Activated gamma-delta T cell (primary cell): ENCODE results near the gene SUGCT.

Experiments
- DNase-seq: peaks from one replicate; lab custom pipeline; 2025; lab: John Stamatoyannopoulos, UW

SUGCT gene

GRCh38 chr7:40471891-40472290, 337.1 kb downstream of the SUGCT start:
- no peak for DNase-seq

GRCh38 chr7:40474790-40475680, 340.2 kb downstream of the SUGCT start:
- no peak for DNase-seq

- DNase-seq = no peak
Measured at GRCh38 chr7:40475681-40475982, 340.8 kb downstream of the SUGCT start.

- no peak for DNase-seq
Measured at GRCh38 chr7:40477094-40477493, 342.3 kb downstream of the SUGCT start.

- no peak for DNase-seq
Measured at GRCh38 chr7:40482845-40483244, 348.0 kb downstream of the SUGCT start.

GRCh38 chr7:40483630-40484029, 348.8 kb downstream of the SUGCT start:
- DNase-seq = no peak

- DNase-seq = no peak
Measured at GRCh38 chr7:40489844-40490602, 355.2 kb downstream of the SUGCT start.

- DNase-seq = no peak
Measured at GRCh38 chr7:40490603-40490924, 355.8 kb downstream of the SUGCT start.

- no peak for DNase-seq
Measured at GRCh38 chr7:40492946-40493345, 358.1 kb downstream of the SUGCT start.

GRCh38 chr7:40493609-40494051, 358.8 kb downstream of the SUGCT start:
- no peak for DNase-seq

GRCh38 chr7:40498924-40499510, 364.2 kb downstream of the SUGCT start:
- DNase-seq = no peak

- no peak for DNase-seq
Measured at GRCh38 chr7:40499718-40500117, 364.9 kb downstream of the SUGCT start.

- no peak for DNase-seq
Measured at GRCh38 chr7:40500219-40500618, 365.4 kb downstream of the SUGCT start.

GRCh38 chr7:40502359-40502758, 367.6 kb downstream of the SUGCT start:
- no peak for DNase-seq

GRCh38 chr7:40506158-40506557, 371.4 kb downstream of the SUGCT start:
- DNase-seq = no peak

- DNase-seq = no peak
Measured at GRCh38 chr7:40507166-40507565, 372.4 kb downstream of the SUGCT start.

- no peak for DNase-seq
Measured at GRCh38 chr7:40509287-40509996, 374.6 kb downstream of the SUGCT start.

GRCh38 chr7:40516376-40516775, 381.6 kb downstream of the SUGCT start:
- DNase-seq = no peak

GRCh38 chr7:40519009-40519408, 384.2 kb downstream of the SUGCT start:
- no peak for DNase-seq

GRCh38 chr7:40520986-40521738, 386.4 kb downstream of the SUGCT start:
- DNase-seq = no peak

GRCh38 chr7:40525764-40526163, 391.0 kb downstream of the SUGCT start:
- no peak for DNase-seq
